NCI-H748 (cell line): ENCODE data around the gene SBF1.

Source experiments
- DNase-seq: peaks from one replicate; lab custom pipeline; 2025; ENCODE audit not compliant: unreplicated experiment; lab: John Stamatoyannopoulos, UW

Gene SBF1

DNA sequence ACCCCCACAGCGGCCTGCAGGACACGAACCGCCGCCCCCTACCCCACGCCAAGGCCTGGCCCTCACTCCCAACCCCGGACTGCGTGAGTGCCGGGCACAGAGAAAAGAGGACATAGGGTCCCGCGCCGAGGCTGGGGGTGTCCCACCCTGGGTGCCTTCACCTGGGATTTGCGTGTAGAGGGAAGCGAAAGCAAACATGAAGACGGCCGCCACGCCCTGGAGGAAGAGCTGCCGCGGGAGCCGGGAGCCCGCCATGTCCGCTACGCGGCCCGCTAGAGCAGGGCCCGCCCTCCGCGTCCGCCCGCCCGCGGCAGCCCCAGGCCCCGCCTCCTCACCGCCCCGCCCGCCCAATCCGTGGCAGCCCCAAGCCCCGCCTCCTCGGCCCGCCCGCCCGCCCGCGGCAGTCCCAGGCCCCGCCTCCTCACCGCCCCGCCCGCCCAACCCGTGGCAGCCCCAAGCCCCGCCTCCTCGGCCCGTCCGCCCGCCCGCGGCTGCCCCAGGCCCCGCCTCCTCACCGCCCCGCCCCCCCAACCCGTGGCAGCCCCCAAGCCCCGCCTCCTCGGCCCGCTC, 32.7 kb upstream of the SBF1 start, which contains the start of gene LMF2:
Gene LMF2, minus strand, starts transcription at position 282 of the 570 bp plus-strand sequence. Its CDS starts 27 bp downstream, at position 255.
- peak; percentile 89 for DNase-seq

DNA sequence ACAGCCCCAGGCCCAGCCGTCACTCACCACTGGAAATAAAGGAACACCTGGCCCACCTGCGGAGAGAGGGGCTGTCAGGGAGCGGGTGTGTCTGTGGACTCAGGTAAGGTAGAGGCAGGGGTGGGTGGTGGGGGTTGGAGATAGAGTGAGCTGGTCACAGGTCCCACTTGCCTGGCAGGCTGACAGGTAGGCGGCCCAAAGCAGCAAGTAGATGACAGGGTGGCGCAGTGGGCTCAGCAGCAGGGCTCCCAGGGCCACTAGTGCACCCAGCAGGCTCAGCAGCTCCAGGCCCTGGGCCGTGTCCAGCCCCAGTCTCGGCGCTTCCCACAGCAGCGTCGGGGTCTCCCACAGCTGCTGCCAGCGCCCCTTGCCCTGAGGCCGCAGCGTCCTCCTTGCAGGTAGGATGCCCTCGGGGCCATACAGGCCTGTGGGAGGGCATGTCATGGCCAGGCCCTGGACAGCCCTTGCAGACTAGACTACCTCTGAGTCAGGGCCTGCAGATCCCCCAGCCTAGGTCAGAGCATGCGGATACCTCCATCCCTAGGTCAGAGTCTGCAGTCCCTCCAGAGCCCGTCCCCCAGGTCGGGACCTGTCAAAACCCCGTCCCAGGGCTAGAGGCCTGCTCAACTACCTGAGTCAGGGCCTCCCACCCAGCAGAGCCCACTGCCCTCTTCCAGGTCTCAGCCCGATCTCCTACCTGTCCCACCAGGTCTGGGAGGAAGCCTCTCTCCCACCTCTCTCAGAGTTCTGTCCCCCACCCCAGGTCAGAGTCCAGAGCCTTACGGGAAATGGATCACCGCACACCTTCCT, 32.0 kb upstream of the SBF1 start:
- DNase-seq: peak; percentile 57

DNA sequence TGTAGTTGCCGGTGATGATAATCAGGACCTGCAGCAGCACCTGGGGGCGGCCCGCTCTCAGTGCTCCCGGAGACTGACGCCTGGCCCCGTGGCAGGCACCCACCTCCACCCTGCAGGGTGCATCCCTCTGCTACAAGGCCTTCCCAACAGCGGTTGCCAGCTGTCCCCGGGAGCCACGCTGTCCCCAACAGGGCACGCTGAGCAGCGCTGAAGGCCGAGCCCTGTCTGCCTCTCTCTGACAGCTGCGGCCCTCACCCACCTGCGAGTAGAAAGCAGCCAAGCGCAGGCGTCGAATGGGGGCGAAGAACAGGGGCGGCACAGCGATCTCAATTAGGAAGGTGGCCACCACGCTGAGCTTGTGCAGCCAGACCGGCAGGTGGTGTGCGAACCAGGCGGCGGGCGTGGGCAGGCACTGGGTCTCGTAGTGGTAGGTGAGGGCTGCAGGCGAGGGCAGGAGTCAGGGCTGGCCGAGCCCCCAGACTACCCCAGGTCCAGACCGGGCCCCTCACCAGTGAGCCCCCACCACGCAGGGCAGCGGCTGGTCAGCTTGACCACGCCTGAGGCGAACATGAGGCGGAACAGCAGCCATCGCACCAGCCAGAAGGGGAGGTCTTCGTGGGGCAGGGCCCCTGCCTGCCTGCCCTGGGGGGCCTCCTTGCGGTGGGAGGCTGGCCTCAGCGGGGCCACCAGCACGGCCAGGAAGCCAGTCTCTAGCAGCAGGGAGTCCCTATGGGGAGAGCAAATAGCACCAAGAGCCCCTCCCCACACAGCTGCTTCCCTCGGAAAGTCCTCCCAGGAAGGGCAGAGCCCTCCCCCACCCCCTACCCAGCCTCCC, 31.2 kb upstream of the SBF1 start:
- no peak for DNase-seq

DNA sequence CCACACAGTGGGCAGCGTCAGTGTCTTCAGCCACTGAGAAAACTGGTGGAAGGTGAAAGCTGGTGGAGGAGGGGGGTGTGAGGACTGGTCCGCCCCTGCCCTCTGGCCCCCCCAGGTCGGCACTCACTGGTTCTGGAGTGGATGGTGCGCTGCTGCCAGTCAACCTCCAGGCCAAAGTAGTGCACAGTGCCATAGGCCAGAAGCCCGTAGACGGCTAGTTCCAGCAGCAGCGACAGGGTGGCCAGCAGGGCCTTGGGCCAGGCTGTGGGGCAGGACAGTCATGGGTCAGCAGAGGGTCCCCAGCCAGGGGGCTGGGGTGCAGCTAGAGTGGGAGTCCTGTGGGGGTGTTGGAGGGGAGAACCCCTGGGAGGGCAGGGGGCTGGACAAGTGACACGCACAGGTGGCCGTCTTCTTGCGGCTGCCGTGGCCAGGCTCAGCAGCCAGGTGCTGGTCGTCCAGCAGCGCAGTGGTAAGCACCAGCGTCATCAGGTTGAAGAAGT, 30.5 kb upstream of the SBF1 start:
- DNase-seq: no peak

DNA sequence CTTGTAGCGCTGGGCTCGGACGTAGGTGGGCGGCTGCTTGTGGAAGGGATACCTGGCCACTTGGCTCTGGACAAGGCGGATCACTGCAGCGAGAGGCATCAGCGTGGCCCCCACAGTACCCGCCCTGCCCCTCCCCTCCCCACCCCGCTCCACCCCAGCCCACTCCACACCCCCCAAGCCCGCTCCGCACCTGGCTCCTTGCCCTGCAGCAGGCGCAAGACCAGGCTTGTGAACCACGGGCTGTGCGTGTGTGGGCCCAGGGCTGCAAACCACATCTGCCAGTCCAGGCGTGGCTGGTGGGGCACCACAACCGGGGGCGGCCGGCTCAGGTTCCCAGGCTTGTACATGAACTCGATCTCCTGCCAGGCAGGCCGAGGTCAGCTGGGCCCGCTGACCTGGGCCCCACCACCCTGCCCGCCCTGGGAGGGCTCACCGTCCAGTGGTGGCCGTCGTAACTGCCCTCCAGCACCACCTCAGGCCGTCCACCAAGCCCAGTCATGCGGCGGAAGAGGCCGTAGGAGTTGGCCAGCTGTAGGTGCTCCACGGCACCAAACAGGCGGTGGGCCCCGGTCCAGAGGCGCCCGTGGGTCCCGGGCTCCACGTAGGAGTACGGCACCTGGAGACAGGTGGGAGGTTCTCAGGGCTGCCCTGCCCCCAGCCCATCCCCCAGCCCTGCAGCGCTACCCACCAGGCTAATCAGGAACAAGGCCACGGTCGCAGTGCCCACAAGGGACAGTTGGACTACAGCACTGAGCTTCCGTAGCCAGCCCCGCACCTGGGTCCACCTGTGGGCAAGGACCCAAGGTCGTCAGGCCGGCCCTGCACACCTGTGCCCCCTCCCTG, 29.8 kb upstream of the SBF1 start:
- DNase-seq: no peak

DNA sequence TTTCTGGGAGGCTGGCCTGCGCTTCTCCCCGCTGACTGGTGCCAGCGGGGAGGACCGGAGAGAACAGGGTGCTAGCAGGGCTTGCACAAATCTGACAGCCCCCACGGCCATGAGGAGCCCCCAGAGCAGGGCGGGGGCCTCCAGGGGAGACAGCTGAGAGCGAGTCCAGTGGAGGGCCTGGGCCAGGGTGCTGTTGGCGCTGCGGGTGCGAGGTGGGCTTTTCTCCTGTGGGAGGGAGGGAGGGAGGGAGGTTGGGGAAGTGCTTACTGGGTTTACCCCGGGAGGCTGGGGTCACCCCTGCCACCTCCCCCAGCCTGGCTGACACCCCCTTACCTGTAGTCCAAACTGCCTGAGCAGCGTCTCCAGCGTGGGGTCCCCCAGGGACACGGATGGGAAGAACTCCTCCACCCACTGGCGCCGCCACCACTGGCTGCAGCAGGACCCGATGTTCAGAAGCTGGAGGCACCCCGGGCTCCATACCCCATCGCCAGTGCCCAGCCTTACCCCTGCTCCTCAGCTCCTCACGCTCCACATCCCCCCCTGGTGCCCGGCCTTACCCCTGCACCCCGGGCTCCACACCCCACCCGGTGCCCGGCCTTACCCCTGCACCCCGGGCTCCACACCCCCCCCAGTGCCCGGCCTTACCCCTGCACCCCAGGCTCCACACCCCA, 28.8 kb upstream of the SBF1 start:
- no peak for DNase-seq

DNA sequence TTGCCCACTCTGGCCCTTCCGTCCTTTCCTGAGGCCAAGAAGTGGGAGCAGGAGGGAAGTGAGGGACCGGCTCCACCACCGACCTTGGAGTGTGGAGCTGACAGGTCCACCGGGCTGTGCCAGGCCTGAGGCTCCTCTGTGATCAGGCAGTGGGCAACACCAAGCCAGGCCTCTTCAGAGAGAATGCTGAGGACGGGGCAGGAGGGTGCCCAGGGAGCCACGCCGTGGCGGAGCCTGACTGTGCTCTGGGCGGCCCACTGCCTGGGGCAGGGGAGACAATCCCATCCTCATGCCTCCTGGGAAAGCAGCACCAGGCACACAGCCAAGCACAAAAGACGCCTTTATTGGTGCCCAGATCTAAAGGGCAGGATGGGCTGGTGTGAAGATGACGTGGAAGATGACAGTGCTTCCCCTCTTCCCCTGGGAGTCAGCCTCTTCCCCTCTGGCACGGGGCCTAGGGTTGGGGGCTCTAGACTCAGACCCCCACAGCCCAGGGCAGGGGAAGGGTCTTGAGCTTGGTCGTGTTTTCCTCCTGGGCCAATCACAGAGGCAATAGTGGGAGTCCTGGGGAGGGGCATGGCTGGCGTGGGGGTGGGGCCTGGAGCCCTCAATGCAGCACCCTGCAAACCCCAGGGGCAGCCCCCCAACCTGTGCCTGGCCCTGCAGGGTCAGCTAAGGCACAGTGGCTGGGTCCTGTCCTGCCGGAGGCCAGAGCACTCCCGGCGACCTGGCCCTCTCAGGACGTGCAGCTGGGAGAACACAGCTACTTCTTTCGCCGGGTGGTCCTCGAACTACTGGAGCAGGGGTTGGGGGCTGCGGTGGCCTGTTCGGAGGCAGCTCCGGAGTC, 28.0 kb upstream of the SBF1 start:
- DNase-seq: no peak

DNA sequence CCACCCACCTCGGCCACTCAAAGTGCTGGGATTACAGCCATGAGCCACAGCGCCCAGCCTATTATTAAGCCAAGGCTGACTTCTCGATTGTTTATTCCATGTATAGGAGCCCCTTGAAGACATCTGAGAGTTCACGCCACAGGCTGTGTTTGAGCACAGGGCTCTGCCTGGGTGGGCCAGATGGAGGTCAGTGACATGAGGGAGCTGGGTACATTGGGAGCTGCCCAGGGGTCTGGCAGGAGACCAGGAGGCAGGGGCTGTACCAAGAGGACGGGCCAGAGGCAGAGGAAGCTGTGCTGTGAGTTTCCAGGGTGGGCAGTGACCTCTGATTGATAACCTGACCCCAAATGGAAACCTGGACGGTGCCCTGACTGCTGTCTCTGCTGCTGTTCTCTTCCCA, 27.3 kb upstream of the SBF1 start:
- DNase-seq: no peak

DNA sequence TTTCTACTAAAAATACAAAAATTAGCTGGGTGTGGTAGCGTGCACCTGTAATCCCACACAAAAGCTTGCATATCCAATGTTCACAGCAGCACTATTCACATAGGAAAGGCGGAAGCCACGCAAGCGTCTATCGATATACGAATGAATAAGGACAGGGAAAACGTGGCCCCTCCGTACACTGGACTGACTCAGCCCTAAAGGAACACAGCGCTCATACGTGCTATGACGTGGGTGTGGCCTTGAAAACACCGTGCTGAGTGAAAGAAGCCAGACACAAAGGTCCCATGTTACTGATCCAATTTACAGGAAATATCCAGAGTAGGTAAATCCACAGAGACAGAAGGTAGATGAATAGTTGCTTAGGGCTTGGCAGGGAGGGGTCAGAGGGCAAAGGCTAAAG, 25.6 kb upstream of the SBF1 start:
- no peak for DNase-seq

DNA sequence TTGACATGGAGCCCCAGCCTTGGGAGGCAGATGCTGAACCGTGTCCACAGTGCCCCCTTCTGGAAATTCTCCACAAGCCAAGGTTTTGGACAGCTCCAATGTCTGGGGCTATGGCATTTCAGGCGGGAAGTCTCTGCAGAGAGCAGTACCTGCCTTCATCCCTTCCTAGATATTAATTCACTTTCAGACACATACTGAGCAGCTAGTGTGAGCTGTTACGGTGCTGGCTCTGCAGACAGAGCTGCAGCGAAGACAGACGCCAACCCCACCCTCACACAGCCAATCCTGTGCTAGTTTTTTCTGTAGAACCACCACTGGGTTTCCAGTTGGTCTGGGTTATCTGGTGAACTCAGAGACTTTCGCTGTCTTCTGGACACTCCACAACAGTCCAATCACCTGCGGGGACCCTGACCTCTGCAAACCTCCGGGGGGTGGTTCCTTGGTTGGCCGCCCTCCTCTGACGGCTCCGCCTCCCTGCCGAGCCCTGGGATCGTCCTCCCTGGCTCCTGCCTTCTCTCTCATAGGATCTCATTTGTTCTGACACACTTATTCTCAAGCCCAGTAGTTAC, 23.6 kb upstream of the SBF1 start:
- peak; percentile 90 for DNase-seq

DNA sequence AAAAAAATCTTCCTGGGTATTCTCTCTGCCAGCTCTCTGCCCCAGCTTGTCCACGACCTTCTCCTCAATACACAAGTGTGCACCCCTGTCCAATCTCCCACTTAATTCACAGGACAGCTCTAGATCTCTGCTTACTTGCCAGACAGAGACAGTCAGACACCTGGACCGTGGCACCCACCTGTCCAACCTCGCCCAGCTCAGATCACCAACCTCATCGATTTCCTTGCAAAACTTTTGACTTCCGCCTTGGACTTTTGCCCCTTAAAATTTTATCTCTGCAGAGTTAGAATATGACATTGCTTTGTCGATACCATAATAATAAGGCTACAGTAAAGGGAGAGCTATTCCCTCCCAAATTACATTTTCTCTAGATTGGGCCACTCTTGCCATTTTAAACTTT, 22.3 kb upstream of the SBF1 start:
- no peak for DNase-seq

DNA sequence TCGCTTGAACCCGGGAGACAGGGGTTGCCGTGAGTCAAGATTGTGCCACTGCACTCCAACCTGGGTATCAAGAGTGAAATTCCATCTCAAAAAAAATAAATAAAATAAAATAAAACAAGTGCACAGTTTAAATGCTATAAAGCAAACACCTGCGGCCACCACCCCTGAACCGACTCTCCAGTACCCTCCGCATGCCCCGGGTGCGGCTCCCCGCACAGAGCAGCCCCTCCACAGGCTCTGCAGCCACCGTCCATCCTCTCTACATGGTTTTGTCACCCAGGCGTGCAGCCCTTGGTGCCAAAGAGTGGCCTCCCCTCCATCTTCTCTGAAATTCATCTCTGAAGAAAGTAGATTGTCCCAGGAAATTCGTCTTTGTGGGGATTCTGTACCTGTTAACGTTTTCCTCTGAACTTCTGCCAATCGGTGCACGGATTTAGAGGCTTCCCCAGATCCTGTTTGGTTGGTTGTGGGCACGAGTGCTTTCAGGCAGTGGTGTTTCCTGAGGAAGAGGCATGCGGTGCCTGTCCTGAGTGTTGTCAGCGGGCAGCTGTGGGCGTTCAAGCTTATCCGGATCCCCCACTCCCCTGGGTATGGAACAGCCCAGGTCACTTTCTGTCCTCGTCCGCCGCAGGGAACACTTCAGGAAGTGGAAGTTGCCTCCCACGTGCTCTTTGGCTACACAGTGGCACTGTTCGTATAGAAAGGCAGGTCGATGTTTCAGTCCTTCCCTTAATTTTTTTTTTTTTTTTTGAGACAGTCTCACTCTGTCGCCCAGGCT, 15.9 kb upstream of the SBF1 start:
- no peak for DNase-seq

DNA sequence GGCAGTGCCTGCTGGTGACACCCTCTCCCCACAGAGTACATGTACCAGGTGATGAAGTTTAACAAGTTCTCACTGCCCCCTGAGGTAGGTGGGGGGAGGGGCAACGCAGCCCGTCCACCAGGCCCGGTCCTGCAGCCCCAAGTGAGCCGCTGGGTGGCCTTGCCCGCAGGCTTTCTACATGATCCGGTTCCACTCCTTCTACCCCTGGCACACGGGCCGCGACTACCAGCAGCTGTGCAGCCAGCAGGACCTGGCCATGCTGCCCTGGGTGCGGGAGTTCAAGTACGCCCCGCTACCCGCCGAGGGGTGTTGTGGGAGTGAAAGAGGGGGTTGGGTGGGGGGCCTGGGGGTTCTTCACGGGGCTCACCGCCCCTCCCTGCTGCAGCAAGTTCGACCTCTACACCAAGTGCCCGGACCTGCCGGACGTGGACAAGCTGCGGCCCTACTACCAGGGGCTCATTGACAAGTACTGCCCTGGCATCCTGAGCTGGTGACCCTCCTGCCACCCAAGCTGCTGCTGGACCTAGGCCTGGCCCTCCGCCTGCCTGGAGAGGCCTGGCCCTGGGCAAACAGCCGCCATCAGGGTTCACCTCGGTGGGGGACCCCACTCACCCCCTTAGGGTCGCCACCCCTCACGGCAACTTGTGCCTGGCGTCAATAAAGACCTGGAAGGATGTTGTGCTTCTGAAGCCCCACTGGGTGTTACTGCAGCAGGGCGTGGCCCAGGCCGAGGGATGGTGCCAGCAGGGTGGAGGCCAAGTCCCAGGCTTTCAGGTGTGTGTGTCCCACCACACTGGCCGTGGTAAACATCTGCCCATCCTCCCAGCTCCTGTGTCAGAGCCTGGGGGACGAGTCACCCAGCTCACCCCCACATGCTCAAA, 14.8 kb upstream of the SBF1 start:
- DNase-seq: no peak

DNA sequence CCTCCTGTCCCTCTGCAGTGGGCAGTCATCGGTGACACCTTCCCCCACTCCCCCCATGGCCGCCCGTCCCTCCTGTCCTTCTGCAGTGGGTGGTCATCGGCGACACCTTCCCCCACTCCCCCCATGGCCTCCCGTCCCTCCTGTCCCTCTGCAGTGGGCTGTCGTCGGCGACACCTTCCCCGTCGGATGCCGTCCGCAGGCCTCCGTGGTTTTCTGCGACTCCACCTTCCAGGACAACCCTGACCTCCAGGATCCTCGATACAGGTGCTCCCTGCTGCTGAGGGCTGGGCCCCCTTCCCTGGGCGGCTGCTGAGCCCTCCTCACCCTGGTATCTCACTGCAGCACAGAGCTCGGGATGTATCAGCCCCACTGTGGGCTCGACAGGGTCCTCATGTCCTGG, 14.1 kb upstream of the SBF1 start:
- no peak for DNase-seq

DNA sequence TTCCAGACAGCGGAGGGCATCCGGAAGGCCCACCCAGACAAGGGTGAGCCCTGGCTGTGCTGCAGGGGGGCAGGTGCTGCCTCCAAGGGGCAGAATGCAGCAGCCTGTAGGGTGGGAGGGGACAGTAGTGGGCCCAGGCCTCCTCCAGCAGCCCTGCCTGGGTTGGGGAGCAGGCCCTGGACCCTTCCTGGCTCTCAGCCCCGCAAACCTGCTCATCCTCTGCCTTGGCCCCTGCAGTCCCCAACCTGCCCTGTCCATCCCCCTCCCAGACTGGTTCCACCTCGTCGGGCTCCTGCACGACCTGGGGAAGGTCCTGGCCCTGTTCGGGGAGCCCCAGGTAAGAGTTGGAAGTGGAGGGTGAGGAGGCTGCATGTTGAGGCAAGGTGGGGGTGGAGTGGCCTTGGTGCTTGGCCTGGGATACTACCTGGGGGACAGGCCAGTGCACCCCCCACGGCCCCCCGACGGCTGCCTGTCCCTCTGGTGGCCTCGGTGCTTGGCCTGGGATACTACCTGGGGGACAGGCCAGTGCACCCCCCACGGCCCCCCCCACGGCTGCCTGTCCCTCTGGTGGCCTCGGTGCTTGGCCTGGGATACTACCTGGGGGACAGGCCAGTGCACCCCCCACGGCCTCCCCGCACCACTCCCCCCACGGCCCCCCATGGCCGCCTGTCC, 13.3 kb upstream of the SBF1 start:
- DNase-seq: no peak

DNA sequence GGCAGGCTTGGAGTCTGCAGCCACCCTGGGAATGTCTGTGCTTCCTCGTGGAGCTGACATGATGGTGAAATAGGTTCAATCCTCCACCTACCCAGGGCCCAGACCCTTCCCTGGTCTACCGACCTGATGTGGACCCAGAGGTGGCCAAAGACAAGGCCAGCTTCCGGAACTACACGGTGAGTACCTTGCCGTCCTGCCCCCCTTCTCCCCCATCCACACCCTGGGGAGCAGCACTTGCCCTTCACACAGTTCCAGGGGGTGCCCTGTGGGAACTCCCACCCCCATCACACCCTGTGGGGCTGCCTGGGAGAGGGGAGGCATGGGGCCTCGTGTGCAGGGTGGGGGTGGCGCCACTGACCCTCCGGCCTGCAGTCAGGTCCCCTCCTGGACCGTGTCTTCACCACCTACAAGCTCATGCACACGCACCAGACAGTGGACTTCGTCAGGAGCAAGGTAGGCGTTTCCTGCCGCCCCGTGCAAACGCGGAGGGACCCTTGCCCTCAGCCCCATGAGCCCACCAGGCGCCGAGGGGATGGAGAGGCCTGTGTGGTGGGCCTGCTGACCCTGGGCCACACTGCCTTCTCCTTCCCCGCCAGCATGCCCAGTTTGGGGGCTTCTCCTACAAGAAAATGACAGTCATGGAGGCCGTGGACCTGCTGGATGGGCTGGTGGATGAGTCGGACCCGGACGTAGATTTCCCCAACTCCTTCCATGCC, 12.6 kb upstream of the SBF1 start:
- no peak for DNase-seq
